Measurements from ENCODE around the gene SUFU. TPM values are rescaled to one million over a fixed set of nuclear protein-coding genes. Genes with fewer than 3 reads are reported as not detected.

The SUFU gene
- total and polyA plus RNA-seq, 2 donors (not counting 1 experiment from before 2014, with no cell fraction given), result 4.8 to 13.3 TPM

GRCh38 chr10:102535481-102536147 is 31.8 kb downstream of the SUFU start:
- Histone ChIP-seq H3K4me2 (replicated peaks; ENCODE audit: low read depth, low read length, poor library complexity, severe bottlenecking) (no peak overlapping the region), H3K9ac (ENCODE audit: low read length) (no peak overlapping the region), H3K27me3 (replicated peaks in 1 of 4; ENCODE audit: control extremely low read depth in 1 of 4, control insufficient read depth in 3 of 4, insufficient read depth in 4 of 4, low read length in 3 of 4) (no peaks in the 10 kb centered on the region), H3K79me2 (ENCODE audit: control insufficient read depth, insufficient read depth, low read length) (peaks cover 11% of the 10 kb centered on the region), H2AFZ (ENCODE audit: insufficient read depth, low read depth, low read length, poor library complexity, severe bottlenecking) (no peak overlapping the region), H3K9me3 (ENCODE audit: control extremely low read depth in 1 of 3, control insufficient read depth in 2 of 3, insufficient read depth in 1 of 3, low read length in 2 of 3) (no peaks in the 10 kb centered on the region), H3K27ac (ENCODE audit: low read length in 2 of 2) (no peak overlapping the region), H3K36me3 (replicated peaks in 1 of 2; ENCODE audit: control extremely low read depth in 1 of 2, control insufficient read depth in 1 of 2, extremely low read depth in 1 of 2, insufficient read depth in 2 of 2, low read length in 1 of 2) (no peaks in the 10 kb centered on the region), H3K4me1 (ENCODE audit: control insufficient read depth in 2 of 2, insufficient read depth in 2 of 2, low read length in 2 of 2) (peaks cover 5 to 8% of the 10 kb centered on the region in 2 donors), H4K20me1 (ENCODE audit: control insufficient read depth, insufficient read depth, low read length, poor library complexity, severe bottlenecking) (no peaks in the 10 kb centered on the region), H3K4me3 (ENCODE audit: control extremely low read depth in 1 of 5, extremely low read depth in 1 of 5, insufficient read depth in 1 of 5, low read depth in 2 of 5, low read length in 4 of 5) (no peak overlapping the region)
- TF ChIP-seq CTCF (IDR thresholded peaks at IDR 0.05), result no peak
- TF ChIP-seq EZH2 (IDR thresholded peaks at IDR 0.05; ENCODE audit: borderline replicate concordance, insufficient read depth, low read depth, low read length, poor library complexity, severe bottlenecking), result no peak
- H3K9me3 Mint-ChIP-seq (ENCODE audit: insufficient read depth), result no peaks in the 10 kb centered on the region
- H3K27me3 Mint-ChIP-seq, result no peaks in the 10 kb centered on the region
- no peak overlapping the region for H3K27ac Mint-ChIP-seq
- peaks cover 18% of the 10 kb centered on the region for H3K4me1 Mint-ChIP-seq
- intact Hi-C loops (cut with micrococcal nuclease), result no loop called here
- ChIA-PET POLR2A (no interaction called here), CTCF (no interaction called here)
- WGBS (ENCODE audit: insufficient coverage), result 98% methylated on average over 6 of the region's 7 CpGs
- no peak overlapping the region for H3K4me3 Mint-ChIP-seq
- DNase-seq, result no peak
- no peak for ATAC-seq (ENCODE audit: low read depth)

- ATAC-seq (ENCODE audit: low read depth), result no peak
Observed at GRCh38 chr10:102537367-102537766, 33.6 kb downstream of the SUFU start.

More at GRCh38 chr10:102537367-102537766, 33.6 kb downstream of the SUFU start:
- ChIA-PET POLR2A (no interaction called here), CTCF (no interaction called here)
- Mint-ChIP-seq H3K27ac (no peak overlapping the region), H3K4me3 (no peak overlapping the region), H3K4me1 (peaks cover 18% of the 10 kb centered on the region), H3K27me3 (no peaks in the 10 kb centered on the region), H3K9me3 (ENCODE audit: insufficient read depth) (no peaks in the 10 kb centered on the region)
- H3K4me3 ChIP-seq (ENCODE audit: control extremely low read depth in 1 of 5, extremely low read depth in 1 of 5, insufficient read depth in 1 of 5, low read depth in 2 of 5, low read length in 4 of 5), result no peak overlapping the region
- no peak for TF ChIP-seq CTCF (IDR thresholded peaks at IDR 0.05)
- TF ChIP-seq EZH2 (IDR thresholded peaks at IDR 0.05; ENCODE audit: borderline replicate concordance, insufficient read depth, low read depth, low read length, poor library complexity, severe bottlenecking), result no peak
- H3K27me3 ChIP-seq (replicated peaks in 1 of 4; ENCODE audit: control extremely low read depth in 1 of 4, control insufficient read depth in 3 of 4, insufficient read depth in 4 of 4, low read length in 3 of 4), result no peaks in the 10 kb centered on the region
- intact Hi-C loops (cut with micrococcal nuclease), result no loop called here
- H3K36me3 ChIP-seq (replicated peaks in 1 of 2; ENCODE audit: control extremely low read depth in 1 of 2, control insufficient read depth in 1 of 2, extremely low read depth in 1 of 2, insufficient read depth in 2 of 2, low read length in 1 of 2), result no peaks in the 10 kb centered on the region
- H3K4me2 ChIP-seq (replicated peaks; ENCODE audit: low read depth, low read length, poor library complexity, severe bottlenecking), result no peak overlapping the region
- H4K20me1 ChIP-seq (ENCODE audit: control insufficient read depth, insufficient read depth, low read length, poor library complexity, severe bottlenecking), result no peaks in the 10 kb centered on the region
- no peak overlapping the region for H3K27ac ChIP-seq (ENCODE audit: low read length in 2 of 2)
- peaks cover 5 to 8% of the 10 kb centered on the region in 2 donors for H3K4me1 ChIP-seq (ENCODE audit: control insufficient read depth in 2 of 2, insufficient read depth in 2 of 2, low read length in 2 of 2)
- H3K79me2 ChIP-seq (ENCODE audit: control insufficient read depth, insufficient read depth, low read length), result peaks cover 5% of the 10 kb centered on the region
- H3K9ac ChIP-seq (ENCODE audit: low read length), result no peak overlapping the region
- H2AFZ ChIP-seq (ENCODE audit: insufficient read depth, low read depth, low read length, poor library complexity, severe bottlenecking), result no peak overlapping the region
- H3K9me3 ChIP-seq (ENCODE audit: control extremely low read depth in 1 of 3, control insufficient read depth in 2 of 3, insufficient read depth in 1 of 3, low read length in 2 of 3), result no peaks in the 10 kb centered on the region
- no peak for DNase-seq

All from B cell (primary cell).